PC-9 (cell line): Measurements from ENCODE around the gene FOXF1. TPM values are rescaled to one million over a fixed set of nuclear protein-coding genes. Genes with fewer than 3 reads are reported as not detected.

Source experiments
- BruUV-seq: library from RNA; stranded (reverse); fragments of 400-500 nt; replicated peaks from 2 replicates; lab custom pipeline; 2021; lab: Mats Ljungman, UMichigan
- CTCF ChIA-PET: fragments of 300-600 bp; sonication (Branson Sonifier 250); formaldehyde crosslinking; loops from one replicate; lab custom pipeline; 2022; ENCODE audit warnings: antibody characterized with exemption; lab: Charles Lee
- POLR2A ChIA-PET: fragments of 300-600 bp; sonication (Branson Sonifier 250); formaldehyde crosslinking; loops from one replicate; lab custom pipeline; 2022; ENCODE audit warnings: antibody characterized with exemption; ENCODE audit not compliant: unreplicated experiment; lab: Charles Lee
- DNase-seq, 2 experiments: peaks; one replicate each; pipeline versions ENCODE4 v3.0.0 to v3.0.0-alpha.2; 2015 to 2022; ENCODE audit warnings: mixed read lengths in 1 of 2
- H2AFZ ChIP-seq: fragments of 200-600 bp; sonication (generic); 2 replicates; pipeline ENCODE4 v1.8.1; 2017; ENCODE audit warnings: antibody characterized with exemption
- H3F3A ChIP-seq: fragments of 200-600 bp; sonication (generic); 2 replicates; pipeline ENCODE4 v1.8.1; 2017; ENCODE audit warnings: antibody characterized with exemption, mild to moderate bottlenecking, low read depth; ENCODE audit not compliant: insufficient read depth
- H3K27ac ChIP-seq: fragments of 200-600 bp; sonication (generic); 2 replicates; pipeline ENCODE4 v1.6.1; 2016; ENCODE audit warnings: mixed run types
- H3K27me3 ChIP-seq: fragments of 200-600 bp; sonication (generic); 2 replicates; pipeline ENCODE4 v1.6.1; 2016; ENCODE audit warnings: low read depth, mixed run types; ENCODE audit not compliant: insufficient read depth
- H3K36me3 ChIP-seq: fragments of 200-600 bp; sonication (generic); 2 replicates; pipeline ENCODE4 v1.6.1; 2016; ENCODE audit warnings: low read depth, mixed run types
- H3K4me1 ChIP-seq: fragments of 200-600 bp; sonication (generic); replicated peaks from 2 replicates; pipeline ENCODE4 v1.6.1; 2016; ENCODE audit warnings: mixed run types; ENCODE audit not compliant: insufficient read depth
- H3K4me2 ChIP-seq: fragments of 200-600 bp; sonication (generic); 2 replicates; pipeline ENCODE4 v1.6.1; 2017; ENCODE audit warnings: mixed run types
- H3K4me3 ChIP-seq: fragments of 200-600 bp; sonication (generic); 2 replicates; pipeline ENCODE4 v1.6.1; 2016; ENCODE audit warnings: mixed run types
- H3K79me2 ChIP-seq: fragments of 200-600 bp; sonication (generic); 2 replicates; pipeline ENCODE4 v1.6.1; 2017; ENCODE audit warnings: low read depth, mixed run types
- H3K9me2 ChIP-seq: fragments of 200-600 bp; sonication (generic); 2 replicates; pipeline ENCODE4 v1.8.1; 2017; ENCODE audit warnings: mild to moderate bottlenecking; ENCODE audit not compliant: insufficient read depth
- H3K9me3 ChIP-seq: fragments of 200-600 bp; sonication (generic); 2 replicates; pipeline ENCODE4 v1.8.1; 2016; ENCODE audit warnings: low read depth; ENCODE audit not compliant: insufficient read depth
- H4K20me1 ChIP-seq: fragments of 200-600 bp; sonication (generic); 2 replicates; pipeline ENCODE4 v1.8.1; 2017; ENCODE audit not compliant: insufficient read depth
- CTCF ChIP-seq: fragments of 200-600 bp; sonication (generic); conservative IDR thresholded peaks from 2 replicates; pipeline ENCODE4 v1.6.1; 2017; ENCODE audit warnings: mixed run types, antibody characterized with exemption, mild to moderate bottlenecking, moderate library complexity
- EZH2 ChIP-seq: fragments of 200-600 bp; sonication (generic); IDR thresholded peaks from 2 replicates; pipeline ENCODE4 v1.8.0; 2017; ENCODE audit warnings: antibody characterized with exemption, low read depth
- intact Hi-C: fragments of 100-400 bp; cut with micrococcal nuclease; formaldehyde crosslinking; loops from one replicate; pipeline ENCODE4 v1.10.0; 2022; ENCODE audit not compliant: unreplicated experiment
- total RNA-seq: library from RNA; stranded (reverse); gene quantifications from 2 replicates; pipeline ENCODE4 v1.2.3, GENCODE V29; 2021

FOXF1 gene
- total RNA-seq, 1 experiment from 2014 or later = not detected

GRCh38 chr16:86540894-86541293, 30.6 kb downstream of the FOXF1 start:
- CTCF ChIA-PET = no interaction called here
- intact Hi-C loops = no loop called here
- no TSS peak for BruUV-seq

GRCh38 chr16:86541560-86541959, 31.2 kb downstream of the FOXF1 start:
- BruUV-seq = no TSS peak
- H3K27me3 ChIP-seq = no peaks in the 10 kb centered on the region
- H4K20me1 ChIP-seq = peaks cover 10% of the 10 kb centered on the region; the same call in 1 of the 2 replicates
- H3K4me2 ChIP-seq = no peak overlapping the region
- peaks cover 12% of the 10 kb centered on the region; the same call in 1 of the 2 replicates for H3K36me3 ChIP-seq
- no peaks in the 10 kb centered on the region for H3K4me1 ChIP-seq
- POLR2A ChIA-PET = no interaction called here
- H2AFZ ChIP-seq = no peak overlapping the region
- H3K9me3 ChIP-seq = no peaks in the 10 kb centered on the region
- DNase-seq = no peak
- no peaks in the 10 kb centered on the region for H3K79me2 ChIP-seq
- CTCF ChIA-PET = no interaction called here
- H3K27ac ChIP-seq = no peak overlapping the region
- no peaks in the 10 kb centered on the region for H3K9me2 ChIP-seq
- intact Hi-C loops = no loop called here
- TF ChIP-seq CTCF = no peak
- TF ChIP-seq EZH2 = no peak
- no peaks in the 10 kb centered on the region for H3F3A ChIP-seq
- H3K4me3 ChIP-seq = no peak overlapping the region

More at GRCh38 chr16:86540894-86541293, 30.6 kb downstream of the FOXF1 start:
- Histone ChIP-seq H3K27me3 (no peaks in the 10 kb centered on the region), H3F3A (no peaks in the 10 kb centered on the region), H3K36me3 (peaks cover 12% of the 10 kb centered on the region; the same call in 1 of the 2 replicates), H3K27ac (no peak overlapping the region), H3K9me3 (no peaks in the 10 kb centered on the region), H3K4me2 (no peak overlapping the region), H3K4me3 (no peak overlapping the region), H3K9me2 (no peaks in the 10 kb centered on the region), H3K79me2 (no peaks in the 10 kb centered on the region), H3K4me1 (no peaks in the 10 kb centered on the region), H2AFZ (no peak overlapping the region), H4K20me1 (peaks cover 10% of the 10 kb centered on the region; the same call in 1 of the 2 replicates)
- POLR2A ChIA-PET = no interaction called here
- TF ChIP-seq CTCF = no peak
- no peak for TF ChIP-seq EZH2
- no peak for DNase-seq

- POLR2A ChIA-PET = no interaction called here
- TF ChIP-seq CTCF = no peak
- TF ChIP-seq EZH2 = no peak
Measured at GRCh38 chr16:86542756-86543750, 32.7 kb downstream of the FOXF1 start.

More at GRCh38 chr16:86542756-86543750, 32.7 kb downstream of the FOXF1 start:
- intact Hi-C loops = no loop called here
- H3K9me2 ChIP-seq = no peaks in the 10 kb centered on the region
- no peaks in the 10 kb centered on the region for H3K4me1 ChIP-seq
- no peaks in the 10 kb centered on the region for H3K27me3 ChIP-seq
- no peak overlapping the region for H3K4me3 ChIP-seq
- no TSS peak for BruUV-seq
- CTCF ChIA-PET = no interaction called here
- no peaks in the 10 kb centered on the region for H3K9me3 ChIP-seq
- H3K27ac ChIP-seq = no peak overlapping the region
- H3K36me3 ChIP-seq = peaks cover 16% of the 10 kb centered on the region
- DNase-seq = no peak
- no peaks in the 10 kb centered on the region for H3K79me2 ChIP-seq
- H3F3A ChIP-seq = no peaks in the 10 kb centered on the region
- peaks cover 10% of the 10 kb centered on the region; the same call in 1 of the 2 replicates for H4K20me1 ChIP-seq
- no peak overlapping the region for H2AFZ ChIP-seq
- H3K4me2 ChIP-seq = no peak overlapping the region
